Kidney (tissue), 14 donors: ENCODE data around the gene PRDM1. TPM values are rescaled to one million over a fixed set of nuclear protein-coding genes. Genes with fewer than 3 reads are reported as not detected.

ENCODE experiments used
- DNase-seq, 5 donors: peaks; one replicate each; pipeline ENCODE4 v3.0.0-alpha.2; 2013 to 2020
- FAIRE-seq: peaks from 2 replicates; lab custom pipeline; 2012; peaks lifted over from hg19 to GRCh38; lab: Jason Lieb, UNC
- H3K27ac ChIP-seq, 2 donors: one replicate each; pipeline ENCODE4 v1.7.0; 2013; ENCODE audit warnings: low read depth in 2 of 2, low read length in 2 of 2, inconsistent platforms in 1 of 2
- H3K27me3 ChIP-seq: one replicate; pipeline ENCODE4 v1.7.1; 2013; ENCODE audit warnings: low read length, inconsistent platforms; ENCODE audit not compliant: control insufficient read depth, insufficient read depth
- H3K36me3 ChIP-seq, 3 donors: one replicate each; pipeline versions ENCODE4 v1.7.0 to v1.7.1; 2013; ENCODE audit warnings: low read length in 3 of 3, control low read depth in 1 of 3, inconsistent platforms in 1 of 3; ENCODE audit not compliant: insufficient read depth in 3 of 3, control insufficient read depth in 2 of 3
- H3K4me1 ChIP-seq, 3 donors: one replicate each; pipeline versions ENCODE4 v1.7.0 to v1.7.1; 2013; ENCODE audit warnings: low read length in 3 of 3, inconsistent platforms in 1 of 3, low read depth in 1 of 3; ENCODE audit not compliant: control insufficient read depth in 2 of 3, insufficient read depth in 2 of 3
- H3K4me3 ChIP-seq, 3 donors: one replicate each; pipeline versions ENCODE4 v1.7.0 to v1.8.1; 2013; ENCODE audit warnings: low read length in 3 of 3, control low read depth in 1 of 3, inconsistent platforms in 1 of 3
- H3K9ac ChIP-seq, 3 donors: one replicate each; pipeline versions ENCODE4 v1.7.0 to v1.7.1; 2013; ENCODE audit warnings: low read length in 3 of 3, control low read depth in 1 of 3, inconsistent platforms in 1 of 3
- H3K9me3 ChIP-seq, 3 donors: one replicate each; pipeline versions ENCODE4 v1.7.0 to v1.7.1; 2013; ENCODE audit warnings: low read length in 3 of 3, control low read depth in 1 of 3, inconsistent platforms in 1 of 3; ENCODE audit not compliant: control insufficient read depth in 2 of 3, insufficient read depth in 1 of 3
- CTCF ChIP-seq: IDR thresholded peaks from 3 replicates; pipeline ENCODE4 v1.5.1; 2012; ENCODE audit warnings: mild to moderate bottlenecking, moderate library complexity, borderline replicate concordance; ENCODE audit not compliant: insufficient read depth; ENCODE audit errors: extremely low read depth
- intact Hi-C: fragments of 100-400 bp; cut with DNase I; formaldehyde crosslinking; loops from one replicate; pipeline ENCODE4 v1.11.1; 2022
- polyA plus RNA-seq: library from polyadenylated mRNA; stranded (reverse); fragments of 350-450 nt; fragmentation: Illumina TruSeq; extraction: RNeasy Lipid Tissue Mini Kit (QIAGEN cat#74804); gene quantifications from one replicate; pipeline ENCODE4 v1.2.3, GENCODE V29; 2014; ENCODE audit warnings: low read depth, low replicate concordance; ENCODE audit not compliant: insufficient read depth
- total RNA-seq: library from RNA; stranded (reverse); fragmentation: NEBNext Ultra II Directional; extraction: Animal tissue kit (Norgen Biotek cat#: 25700); gene quantifications from one replicate; pipeline ENCODE4 v1.2.1, GENCODE V29; 2021
- donor health status: control.
- donor health status: control.
- donor health status: control.
- donor health status: control.
- donor health status: control.
- donor health status: DM: yes; HTN: yes; CAD: no.
- donor health status: Normal renal cell carcinoma (clear cell type).

Gene PRDM1
- total and polyA plus RNA-seq, 2 donors from 2014 or later = 0.86 to 23.0 TPM

DNA sequence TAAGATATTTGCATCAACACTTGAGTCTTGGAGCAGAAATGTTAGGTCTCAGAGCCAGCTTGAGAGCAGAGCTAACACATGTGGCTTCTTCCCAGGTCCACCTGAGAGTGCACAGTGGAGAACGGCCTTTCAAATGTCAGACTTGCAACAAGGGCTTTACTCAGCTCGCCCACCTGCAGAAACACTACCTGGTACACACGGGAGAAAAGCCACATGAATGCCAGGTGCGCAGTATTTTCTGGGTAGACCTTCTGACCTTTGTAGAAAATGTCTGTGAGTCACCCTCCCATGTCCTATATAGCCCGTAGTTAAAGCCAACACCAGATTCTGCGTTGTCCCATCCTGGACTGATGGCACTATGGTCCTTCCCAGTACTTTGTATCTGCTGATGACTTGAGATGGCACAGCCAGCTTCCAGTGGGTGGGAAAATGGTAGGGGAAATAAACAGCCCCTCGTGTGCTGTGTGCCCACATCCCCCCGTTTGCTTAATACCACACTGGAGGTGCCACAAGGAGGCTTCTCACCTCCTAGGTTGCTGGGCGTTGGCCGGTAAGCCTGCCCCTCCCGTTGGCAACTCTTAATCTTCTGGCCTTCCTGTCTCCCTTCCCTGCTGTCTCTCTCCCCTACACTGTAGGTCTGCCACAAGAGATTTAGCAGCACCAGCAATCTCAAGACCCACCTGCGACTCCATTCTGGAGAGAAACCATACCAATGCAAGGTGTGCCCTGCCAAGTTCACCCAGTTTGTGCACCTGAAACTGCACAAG is 20.3 kb downstream of the PRDM1 start:
- Histone ChIP-seq H3K4me3 (no peak overlapping the region), H3K27ac (no peak overlapping the region), H3K9me3 (peaks cover 0 to 2% (median 0%) of the 10 kb centered on the region in 3 donors), H3K36me3 (no peaks in the 10 kb centered on the region), H3K4me1 (peaks cover 0 to 5% (median 0%) of the 10 kb centered on the region in 3 donors), H3K9ac (no peak overlapping the region), H3K27me3 (no peaks in the 10 kb centered on the region)
- FAIRE-seq = no peak
- intact Hi-C loops = no loop called here
- no peak for DNase-seq
- no peak for TF ChIP-seq CTCF

GRCh38 chr6:106107043-106107613 is 21.0 kb downstream of the PRDM1 start:
- TF ChIP-seq CTCF = no peak
- H3K4me3 ChIP-seq = no peak overlapping the region
- DNase-seq (no peak), FAIRE-seq (no peak)
- H3K27me3 ChIP-seq = no peaks in the 10 kb centered on the region
- intact Hi-C loops = no loop called here
- peaks cover 0 to 5% (median 0%) of the 10 kb centered on the region in 3 donors for H3K4me1 ChIP-seq
- no peak overlapping the region for H3K9ac ChIP-seq
- no peaks in the 10 kb centered on the region for H3K36me3 ChIP-seq
- H3K27ac ChIP-seq = no peak overlapping the region
- H3K9me3 ChIP-seq = peaks cover 0 to 2% (median 0%) of the 10 kb centered on the region in 3 donors

- intact Hi-C loops = no loop called here
Measured at GRCh38 chr6:106108129-106108528, 22.0 kb downstream of the PRDM1 start.

More at GRCh38 chr6:106108129-106108528, 22.0 kb downstream of the PRDM1 start:
- H3K27ac ChIP-seq = no peak overlapping the region
- FAIRE-seq (no peak), DNase-seq (no peak)
- H3K27me3 ChIP-seq = no peaks in the 10 kb centered on the region
- no peak for TF ChIP-seq CTCF
- no peak overlapping the region for H3K4me3 ChIP-seq
- H3K36me3 ChIP-seq = no peaks in the 10 kb centered on the region
- peaks cover 0 to 5% (median 0%) of the 10 kb centered on the region in 3 donors for H3K4me1 ChIP-seq
- H3K9me3 ChIP-seq = peaks cover 0 to 2% (median 0%) of the 10 kb centered on the region in 3 donors
- no peak overlapping the region for H3K9ac ChIP-seq
